Esophagus (tissue), 2 donors: ENCODE data around the gene SCP2D1. TPM values are rescaled to one million over a fixed set of nuclear protein-coding genes. Genes with fewer than 3 reads are reported as not detected.
A peak's percentile ranks its signal among the peaks of the same experiment; 100 is the strongest.
"Not testable (repeated sequence)": the region's sequence is repeated elsewhere in the genome, so short reads cannot be mapped to it uniquely, and the experiment has no call there.

Source experiments
- H3K27ac ChIP-seq, 2 donors: one replicate each; pipeline ENCODE4 v1.5.1; 2013; ENCODE audit warnings: low read depth in 2 of 2, mild to moderate bottlenecking in 2 of 2, inconsistent platforms in 1 of 2, low read length in 1 of 2, moderate library complexity in 1 of 2
- H3K27me3 ChIP-seq, 2 donors: one replicate each; pipeline ENCODE4 v1.6.1; 2013; ENCODE audit warnings: low read length in 2 of 2, control low read depth in 1 of 2, mild to moderate bottlenecking in 1 of 2; ENCODE audit not compliant: insufficient read depth in 2 of 2, control insufficient read depth in 1 of 2
- H3K36me3 ChIP-seq, 2 donors: one replicate each; pipeline ENCODE4 v1.6.1; 2013; ENCODE audit warnings: low read length in 1 of 2; ENCODE audit not compliant: control insufficient read depth in 2 of 2, insufficient read depth in 2 of 2
- H3K4me1 ChIP-seq, 2 donors: one replicate each; pipeline ENCODE4 v1.6.1; 2013; ENCODE audit warnings: low read length in 1 of 2; ENCODE audit not compliant: control insufficient read depth in 2 of 2, insufficient read depth in 2 of 2
- H3K4me3 ChIP-seq, 2 donors: one replicate each; pipeline ENCODE4 v1.5.1; 2013; ENCODE audit warnings: low read length in 2 of 2, mild to moderate bottlenecking in 2 of 2, low read depth in 1 of 2, moderate library complexity in 1 of 2
- H3K9me3 ChIP-seq, 2 donors: one replicate each; pipeline ENCODE4 v1.6.1; 2013; ENCODE audit warnings: mild to moderate bottlenecking in 2 of 2, low read depth in 1 of 2, low read length in 1 of 2, moderate library complexity in 1 of 2; ENCODE audit not compliant: control insufficient read depth in 2 of 2, insufficient read depth in 1 of 2
- WGBS, 2 donors: extraction: QIAGEN DNeasy Blood & Tissue Kit; methylation state at CpG; one replicate each; pipeline ENCODE4 v1.1.7; 2013; 5-methylcytosine and 5-hydroxymethylcytosine counted together
- polyA plus RNA-seq, 2 donors: library from polyadenylated mRNA; stranded (reverse); fragments of 200-250 nt; gene quantifications; one replicate each; pipeline ENCODE4 v1.2.3, GENCODE V29; 2013
- donor health status: healthy with polysubstance abuse.
- donor health status: Bipolar disorder and iron deficiency.

The SCP2D1 gene
- polyA plus RNA-seq, 2 donors = not detected

- H3K4me3 ChIP-seq, H3K9me3 ChIP-seq, H3K27ac ChIP-seq, H3K4me1 ChIP-seq, H3K27me3 ChIP-seq, H3K36me3 ChIP-seq: not testable (repeated sequence)
- WGBS, 2 donors = 76 to 78% methylated on average over 2 of the region's 2 CpGs
These were observed 26.5 kb upstream of the SCP2D1 start for GRCh38 chr20:18787046-18787445.

- H3K27me3 ChIP-seq = no peaks in the 10 kb centered on the region
- no peaks in the 10 kb centered on the region for H3K36me3 ChIP-seq
- peaks cover 0 to 4% of the 10 kb centered on the region in 2 donors for H3K9me3 ChIP-seq
- H3K4me3 ChIP-seq = no peak overlapping the region
- no peaks in the 10 kb centered on the region for H3K4me1 ChIP-seq
- H3K27ac ChIP-seq = no peak overlapping the region
These were observed 25.6 kb upstream of the SCP2D1 start for GRCh38 chr20:18788021-18788420.

GRCh38 chr20:18790787-18791186 lies 22.8 kb upstream of the SCP2D1 start:
- Histone ChIP-seq H3K27ac (no peak overlapping the region), H3K27me3 (no peaks in the 10 kb centered on the region), H3K36me3 (no peaks in the 10 kb centered on the region), H3K4me3 (no peak overlapping the region), H3K4me1 (peaks cover 0 to 4% of the 10 kb centered on the region in 2 donors), H3K9me3 (peaks cover 0 to 4% of the 10 kb centered on the region in 2 donors)
- 55 to 70% methylated on average over 3 of the region's 3 CpGs for WGBS, 2 donors

- Histone ChIP-seq H3K4me3 (peak overlapping the region; percentile 75 to 88), H3K27me3 (no peaks in the 10 kb centered on the region), H3K4me1 (peaks cover 0 to 4% of the 10 kb centered on the region in 2 donors), H3K27ac (peak overlapping the region; percentile 88 to 96), H3K9me3 (peaks cover 0 to 3% of the 10 kb centered on the region in 2 donors), H3K36me3 (no peaks in the 10 kb centered on the region)
- 5 to 8% methylated on average over 29 of the region's 29 CpGs for WGBS, 2 donors
These were observed 19.8 kb upstream of the SCP2D1 start for GRCh38 chr20:18793625-18794427.

- no peaks in the 10 kb centered on the region for H3K27me3 ChIP-seq
- H3K4me3 ChIP-seq = peak overlapping the region; percentile 75 to 88
- H3K4me1 ChIP-seq = peaks cover 0 to 4% of the 10 kb centered on the region in 2 donors
- no peaks in the 10 kb centered on the region for H3K36me3 ChIP-seq
- peak overlapping the region; percentile 88 to 96 for H3K27ac ChIP-seq
- 52 to 64% methylated on average over 3 of the region's 3 CpGs for WGBS, 2 donors
- H3K9me3 ChIP-seq = peaks cover 0 to 3% of the 10 kb centered on the region in 2 donors
These were observed 19.2 kb upstream of the SCP2D1 start for GRCh38 chr20:18794428-18794787.

GRCh38 chr20:18795366-18795765 lies 18.2 kb upstream of the SCP2D1 start:
- Histone ChIP-seq H3K4me1 (peaks cover 0 to 4% of the 10 kb centered on the region in 2 donors), H3K27me3 (no peaks in the 10 kb centered on the region), H3K9me3 (peaks cover 0 to 3% of the 10 kb centered on the region in 2 donors), H3K4me3 (no peak overlapping the region), H3K27ac (no peak overlapping the region), H3K36me3 (no peaks in the 10 kb centered on the region)
- WGBS, 2 donors = 86 to 94% methylated on average over 4 of the region's 4 CpGs

GRCh38 chr20:18796282-18796833 lies 17.2 kb upstream of the SCP2D1 start:
- Histone ChIP-seq H3K36me3 (no peaks in the 10 kb centered on the region), H3K4me3 (no peak overlapping the region), H3K9me3 (peaks cover 0 to 3% of the 10 kb centered on the region in 2 donors), H3K27ac (no peak overlapping the region), H3K27me3 (no peaks in the 10 kb centered on the region), H3K4me1 (peaks cover 0 to 4% of the 10 kb centered on the region in 2 donors)
- WGBS, 2 donors = 89 to 95% methylated on average over 2 of the region's 2 CpGs

- H3K27me3 ChIP-seq = no peaks in the 10 kb centered on the region
These were observed 12.1 kb upstream of the SCP2D1 start for GRCh38 chr20:18801516-18801915.

GRCh38 chr20:18802012-18802634 lies 11.5 kb upstream of the SCP2D1 start:
- Histone ChIP-seq H3K36me3 (no peaks in the 10 kb centered on the region), H3K4me1 (no peaks in the 10 kb centered on the region), H3K9me3 (peaks cover 0 to 2% of the 10 kb centered on the region in 2 donors), H3K27me3 (no peaks in the 10 kb centered on the region), H3K27ac (no peak overlapping the region), H3K4me3 (no peak overlapping the region)
- WGBS, 2 donors = 64 to 77% methylated on average over 7 of the region's 7 CpGs

More at GRCh38 chr20:18801516-18801915, 12.1 kb upstream of the SCP2D1 start:
- Histone ChIP-seq H3K36me3 (no peaks in the 10 kb centered on the region), H3K4me1 (no peaks in the 10 kb centered on the region), H3K4me3 (no peak overlapping the region), H3K27ac (no peak overlapping the region), H3K9me3 (peaks cover 0 to 2% of the 10 kb centered on the region in 2 donors)
- 73 to 79% methylated on average over 2 of the region's 2 CpGs for WGBS, 2 donors
